K562 (cell line): ENCODE results near the gene BRD3OS. TPM values are rescaled to one million over a fixed set of nuclear protein-coding genes. Genes with fewer than 3 reads are reported as not detected.
A peak's percentile ranks its signal among the peaks of the same experiment; 100 is the strongest.

Source experiments
- ATAC-seq: fragments of 200-7000 bp; cut with Tn5 transposase; 3 replicates; pipeline ENCODE4 v1.9.1; 2020; ENCODE audit warnings: moderate library complexity
- BruUV-seq: library from RNA; stranded (reverse); fragments of 400-500 nt; replicated peaks from 2 replicates; lab custom pipeline; 2021; lab: Mats Ljungman, UMichigan
- CTCF ChIA-PET: fragments of 300-600 bp; formaldehyde crosslinking; extraction: SDS; loops from one replicate; lab custom pipeline; 2021; ENCODE audit warnings: low intra/inter-chr PET ratio; lab: Yijun Ruan, JAX
- POLR2A ChIA-PET: fragments of 300-600, 350-650 bp; sonication (Branson Sonifier 250); formaldehyde crosslinking; extraction: SDS; loops from one replicate; lab custom pipeline; 2021; ENCODE audit warnings: antibody characterized with exemption, inconsistent platforms; lab: Yijun Ruan, JAX
- DNase-seq, 4 experiments: peaks; one replicate each; pipeline versions ENCODE4 v3.0.0 to v3.0.0-alpha.2; 2011 to 2018; ENCODE audit warnings: low spot score in 3 of 4, mixed read lengths in 3 of 4; ENCODE audit errors: extremely low read depth in 1 of 4
- FAIRE-seq: peaks from 2 replicates; lab custom pipeline; 2011; peaks lifted over from hg19 to GRCh38; lab: Jason Lieb, UNC
- H2AFZ ChIP-seq: 2 replicates; pipeline ENCODE4 v1.6.0; 2011; ENCODE audit warnings: low read depth, low read length, control low read depth, inconsistent platforms
- H3K27ac ChIP-seq: fragments of 200-600 bp; 3 replicates; pipeline ENCODE4 v1.8.0; 2011; ENCODE audit warnings: low read depth, mild to moderate bottlenecking, control low read depth, inconsistent platforms, low read length, moderate library complexity, mixed read lengths; ENCODE audit errors: extremely low read depth
- H3K27me3 ChIP-seq, 2 experiments: fragments of 300-600 bp in 1 of 2; 2 replicates in 1 of 2; 3 replicates in 1 of 2; pipeline versions ENCODE4 v1.6.0 to v1.8.0; 2011; ENCODE audit warnings: inconsistent platforms in 2 of 2, low read length in 2 of 2, mild to moderate bottlenecking in 1 of 2, mixed read lengths in 1 of 2, moderate library complexity in 1 of 2; ENCODE audit not compliant: control insufficient read depth in 2 of 2, insufficient read depth in 2 of 2
- H3K36me3 ChIP-seq: fragments of 300-600 bp; 3 replicates; pipeline ENCODE4 v1.8.0; 2011; ENCODE audit warnings: mild to moderate bottlenecking, low read length, inconsistent platforms; ENCODE audit not compliant: control insufficient read depth, insufficient read depth
- H3K4me1 ChIP-seq, 2 experiments: fragments of 200-600 bp in 1 of 2; replicated peaks in 1 of 2; 2 replicates in 1 of 2; 3 replicates in 1 of 2; pipeline versions ENCODE4 v1.5.1 to v1.8.0; 2011; ENCODE audit warnings: inconsistent platforms in 2 of 2, low read length in 2 of 2, mild to moderate bottlenecking in 1 of 2, mixed read lengths in 1 of 2, moderate library complexity in 1 of 2; ENCODE audit not compliant: control insufficient read depth in 2 of 2, insufficient read depth in 2 of 2
- H3K4me2 ChIP-seq: 2 replicates; pipeline ENCODE4 v1.6.1; 2011; ENCODE audit warnings: low read length, control low read depth, inconsistent platforms, mixed read lengths; ENCODE audit not compliant: insufficient read depth
- H3K4me3 ChIP-seq: fragments of 200-600 bp; sonication (generic), shearing (Covaris generic); 2 replicates; pipeline ENCODE4 v1.5.1; 2016; ENCODE audit warnings: control low read depth, inconsistent platforms
- H3K79me2 ChIP-seq: fragments of 200-600 bp; 3 replicates; pipeline ENCODE4 v1.8.0; 2011; ENCODE audit warnings: low read length, inconsistent platforms; ENCODE audit not compliant: control insufficient read depth, insufficient read depth
- H3K9ac ChIP-seq, 2 experiments: 2 replicates each; pipeline versions ENCODE4 v1.6.0 to v1.6.1; 2011; ENCODE audit warnings: low read depth in 2 of 2, low read length in 2 of 2, control low read depth in 1 of 2, inconsistent platforms in 1 of 2, mild to moderate bottlenecking in 1 of 2, mixed read lengths in 1 of 2; ENCODE audit not compliant: insufficient read depth in 1 of 2
- H3K9me1 ChIP-seq: one replicate; pipeline ENCODE4 v1.6.0; 2011; ENCODE audit warnings: inconsistent platforms, mild to moderate bottlenecking, low read length, moderate library complexity; ENCODE audit not compliant: control insufficient read depth, insufficient read depth
- H3K9me3 ChIP-seq: replicated peaks from 2 replicates; pipeline ENCODE4 v1.5.1; 2011; ENCODE audit warnings: low read depth, low read length, inconsistent platforms; ENCODE audit not compliant: control insufficient read depth, insufficient read depth
- H4K20me1 ChIP-seq: replicated peaks from 2 replicates; pipeline ENCODE4 v1.6.1; 2011; ENCODE audit warnings: low read length, inconsistent platforms, mixed read lengths; ENCODE audit not compliant: control insufficient read depth, insufficient read depth
- CAMTA2 ChIP-seq: fragments of 250-450 bp; sonication (Bioruptor Pico); conservative IDR thresholded peaks from 2 replicates; pipeline ENCODE4 v1.5.1; 2022
- CBFA2T2 ChIP-seq: fragments of 450-650 bp; conservative IDR thresholded peaks from 2 replicates; pipeline ENCODE4 v1.6.1; 2017; ENCODE audit warnings: mild to moderate bottlenecking
- CBFA2T3 ChIP-seq: fragments of 450-650 bp; IDR thresholded peaks from 2 replicates; pipeline ENCODE4 v1.6.1; 2017
- HDAC3 ChIP-seq: fragments of 450-650 bp; IDR thresholded peaks from 2 replicates; pipeline ENCODE4 v1.6.1; 2018; ENCODE audit warnings: borderline replicate concordance, mild to moderate bottlenecking, moderate library complexity; ENCODE audit not compliant: partially characterized antibody
- JUND ChIP-seq, 2 experiments: IDR thresholded peaks; 2 replicates in 1 of 2; 3 replicates in 1 of 2; pipeline ENCODE4 v1.6.1; 2011; ENCODE audit warnings: borderline replicate concordance in 2 of 2, low read depth in 2 of 2, low read length in 2 of 2, improper control_type of control experiment in 1 of 2, missing biosample characterization in 1 of 2, missing genetic modification characterization in 1 of 2, missing genetic modification reagents in 1 of 2
- KLF13 ChIP-seq: fragments of 450-650 bp; IDR thresholded peaks from 2 replicates; pipeline ENCODE4 v1.6.1; 2016; ENCODE audit warnings: missing genetic modification characterization, low read depth, mild to moderate bottlenecking, missing compliant biosample characterization, moderate library complexity, borderline replicate concordance
- MBD1 ChIP-seq: fragments of 250-450 bp; sonication (Bioruptor Pico); IDR thresholded peaks from 2 replicates; pipeline ENCODE4 v1.8.0; 2022; ENCODE audit warnings: inconsistent platforms
- NFIC ChIP-seq: fragments of 450-650 bp; IDR thresholded peaks from 2 replicates; pipeline ENCODE4 v1.6.1; 2017; ENCODE audit warnings: mild to moderate bottlenecking, inconsistent platforms
- NR2C1 ChIP-seq, 2 experiments: fragments of 450-650 bp; IDR thresholded peaks; 2 replicates each; pipeline ENCODE4 v1.6.1; 2017; ENCODE audit warnings: mild to moderate bottlenecking in 2 of 2, antibody characterized with exemption in 1 of 2, inconsistent platforms in 1 of 2, missing compliant biosample characterization in 1 of 2, missing genetic modification characterization in 1 of 2
- RAD21 ChIP-seq, 2 experiments: fragments of 250-450 bp in 1 of 2; fragments of 450-650 bp in 1 of 2; sonication (Bioruptor Pico) in 1 of 2; formaldehyde crosslinking in 1 of 2; IDR thresholded peaks in 1 of 2; conservative IDR thresholded peaks in 1 of 2; 2 replicates each; pipeline versions ENCODE4 v1.4.0 to v1.8.0; 2020 to 2022; ENCODE audit warnings: mild to moderate bottlenecking in 2 of 2, moderate library complexity in 1 of 2
- WGBS: fragments of 100-300 bp; shearing (Covaris generic); methylation state at CpG from one replicate; pipeline ENCODE4 v1.1.6; 2016; ENCODE audit warnings: low coverage, mixed read lengths; ENCODE audit not compliant: insufficient coverage; ENCODE audit errors: missing lambda C conversion rate; 5-methylcytosine and 5-hydroxymethylcytosine counted together
- in situ Hi-C: fragments of 300-500 bp; cut with MboI; formaldehyde crosslinking; loops from 4 replicates; pipeline ENCODE4 v1.15.0; 2018; ENCODE audit warnings: inconsistent platforms, mixed read lengths
- intact Hi-C: fragments of 100-400 bp; cut with micrococcal nuclease; formaldehyde crosslinking; loops from 2 replicates; pipeline ENCODE4 v1.14.2; 2022
- polyA plus RNA-seq, 8 experiments: library from polyadenylated mRNA; depleted of rRNA in 4 of 8; stranded (reverse) in 5 of 8; unstranded in 3 of 8; fragments of >200 nt; fragmentation: Nextera tagmentation in 2 of 8; fragmentation: Illumina TruSeq in 1 of 8; extraction: Ambion mirVana in 2 of 8; extraction: Trizol in 1 of 8; gene quantifications; 2 replicates each; pipeline versions ENCODE4 v1.2.1 to v1.2.3, GENCODE V29; 2011 to 2014; ENCODE audit warnings: inconsistent platforms in 1 of 8, missing spikeins in 1 of 8
- total RNA-seq, 7 experiments: library from RNA; depleted of rRNA in 6 of 7; stranded (reverse); fragments of >200 nt in 6 of 7; fragmentation: Illumina TruSeq in 2 of 7; extraction: Trizol in 2 of 7; gene quantifications; 2 replicates each; pipeline versions ENCODE4 v1.2.1 to v1.2.3, GENCODE V29; 2011 to 2021; ENCODE audit warnings: low replicate concordance in 1 of 7

Gene BRD3OS
- total and polyA plus RNA-seq, 9 of the 15 experiments (the other 6 are each of a cell fraction or from before 2014, with no cell fraction given): 1.1 to 8.7 (median 5.9) TPM

DNA sequence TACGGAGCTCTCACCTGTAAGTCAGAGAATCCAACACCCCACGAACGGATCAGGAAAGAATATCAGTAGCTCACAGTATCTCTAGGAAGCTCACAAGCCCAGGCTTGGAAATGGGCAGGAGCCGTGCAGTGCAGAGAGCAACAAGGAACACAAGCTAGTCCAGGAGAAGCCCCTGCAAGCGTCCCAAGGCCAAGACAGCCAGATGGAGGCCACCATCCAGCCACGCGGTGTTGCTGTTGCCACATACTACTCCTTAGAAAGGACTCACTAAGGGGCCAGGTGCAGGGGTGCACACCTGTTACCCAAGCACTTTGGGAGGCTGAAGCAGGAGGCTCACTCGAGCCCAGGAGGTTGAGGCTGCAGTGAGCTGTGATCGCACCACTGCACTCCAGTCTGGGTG, 17.7 kb upstream of the BRD3OS start:
- Histone ChIP-seq H2AFZ (no peak overlapping the region), H3K9ac (no peak overlapping the region), H3K9me1 (no peaks in the 10 kb centered on the region), H3K9me3 (no peaks in the 10 kb centered on the region), H3K79me2 (no peaks in the 10 kb centered on the region), H4K20me1 (no peaks in the 10 kb centered on the region), H3K27ac (no peak overlapping the region), H3K27me3 (peaks cover 24 to 51% of the 10 kb centered on the region in 2 experiments), H3K4me1 (peaks cover 0 to 6% of the 10 kb centered on the region in 2 experiments; a peak in 2 of 5 replicates), H3K36me3 (no peaks in the 10 kb centered on the region), H3K4me3 (no peak overlapping the region), H3K4me2 (no peak overlapping the region)
- FAIRE-seq: no peak
- DNase-seq: no peak
- ChIA-PET CTCF (no interaction called here), POLR2A (interaction anchor here (1.0 kb wide), 1 partner anchor 14 kb away, joined by 3 read pairs; no protein-coding TSS in a partner anchor)
- no peak for ATAC-seq
- intact Hi-C loops: no loop called here
- 0% methylated on average over 9 of the region's 9 CpGs for WGBS
- no TSS peak for BruUV-seq
- in situ Hi-C loops: no loop called here
- TF ChIP-seq RAD21 (CRISPR knock-in tag; conservative IDR thresholded peaks at IDR 0.05 in 1 of 2, IDR thresholded peaks at IDR 0.05 in 1 of 2): 0 out of 4 replicates have a peak, but pooled peaks of 1 of the 2 experiments have one; percentile 11
- no peak for TF ChIP-seq KLF13 (tag)

DNA sequence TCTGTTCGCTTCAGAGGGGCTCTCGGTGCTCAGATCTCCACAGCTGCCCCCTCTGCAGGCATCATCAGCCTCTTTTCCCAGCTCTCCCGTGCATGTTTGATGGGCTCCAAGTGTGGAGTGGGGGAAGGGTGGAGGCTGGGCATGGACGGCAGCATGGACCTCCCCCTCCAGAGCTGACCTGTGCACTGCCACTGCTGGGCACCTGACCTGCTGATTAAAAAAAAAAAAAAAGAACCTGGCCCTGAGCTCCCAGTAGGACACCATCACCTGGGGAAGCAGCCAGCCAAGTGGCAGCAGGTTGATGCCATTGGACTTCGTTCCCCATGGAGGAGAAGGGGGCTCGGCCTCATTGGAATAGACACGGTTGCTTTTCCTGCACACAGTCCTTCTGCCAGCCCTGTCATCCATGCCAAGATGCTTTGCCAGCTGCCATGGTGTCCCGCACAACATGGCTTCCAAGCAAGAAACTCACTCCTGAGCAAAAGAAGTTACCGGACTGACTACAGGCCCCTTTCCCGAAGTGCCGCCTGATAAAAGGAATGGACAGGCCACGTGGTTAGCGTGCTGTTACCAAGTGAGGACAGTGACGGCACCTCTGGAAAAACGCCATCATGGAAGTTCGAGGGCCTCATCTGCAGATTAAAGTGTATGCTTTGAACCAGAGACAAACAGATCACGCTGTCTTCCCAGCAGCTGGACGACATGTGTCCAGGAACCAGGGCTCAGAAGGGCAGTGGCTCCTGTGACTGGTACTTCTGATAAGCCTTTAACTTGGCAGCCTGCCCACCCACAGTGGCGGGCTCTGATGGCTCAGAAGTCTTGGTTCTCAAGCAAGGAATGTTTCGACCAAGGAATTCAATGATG, 14.7 kb upstream of the BRD3OS start:
- CTCF ChIA-PET: no interaction called here
- ATAC-seq: no peak
- intact Hi-C loops: no loop called here

More for the DNA sequence above, 14.7 kb upstream of the BRD3OS start:
- Histone ChIP-seq H2AFZ (no peak overlapping the region), H3K27ac (no peak overlapping the region), H3K4me2 (no peak overlapping the region), H3K27me3 (peaks cover 21 to 34% of the 10 kb centered on the region in 2 experiments), H3K9me1 (no peaks in the 10 kb centered on the region), H3K4me1 (peaks cover 0 to 3% of the 10 kb centered on the region in 2 experiments; a peak in 1 of 5 replicates), H3K9me3 (peaks cover 3% of the 10 kb centered on the region; the same call in 1 of the 2 replicates), H3K4me3 (no peak overlapping the region), H3K9ac (no peak overlapping the region), H3K79me2 (no peaks in the 10 kb centered on the region), H3K36me3 (no peaks in the 10 kb centered on the region), H4K20me1 (no peaks in the 10 kb centered on the region)
- TF ChIP-seq MBD1 (CRISPR knock-in tag) (no peak), CAMTA2 (CRISPR knock-in tag) (no peak), HDAC3 (no peak), CBFA2T2 (peak; percentile 26; the same call in 1 of the 2 replicates), CBFA2T3 (peak; percentile 56), JUND (IDR thresholded peaks at IDR 0.05; ENCODE audit: borderline replicate concordance, low read depth, low read length) (no peak), JUND (tag; IDR thresholded peaks at IDR 0.05; ENCODE audit: borderline replicate concordance, low read depth, low read length) (no peak), NR2C1 (IDR thresholded peaks at IDR 0.05) (no peak), NR2C1 (tag; IDR thresholded peaks at IDR 0.05) (no peak), NFIC (peak; percentile 59)
- 9% methylated on average over 20 of the region's 20 CpGs for WGBS
- POLR2A ChIA-PET: interaction anchor here (0.6 to 0.7 kb wide), 2 partner anchors 14 to 216 kb away, joined by 3 to 5 read pairs; no protein-coding TSS in a partner anchor
- peak in 1 of 4 experiments; percentile 18 for DNase-seq
- BruUV-seq: no TSS peak
- in situ Hi-C loops: no loop called here
- FAIRE-seq: no peak
